ENCODE results near the gene UBL7. TPM values are rescaled to one million over a fixed set of nuclear protein-coding genes. Genes with fewer than 3 reads are reported as not detected.

UBL7 gene
- total RNA-seq, 1 experiment from 2014 or later = 65.3 TPM

- no TSS peak for BruUV-seq (replicated peaks)
- no peaks in the 10 kb centered on the region for H3K27me3 ChIP-seq (ENCODE audit: insufficient read depth, low read length)
- no peak for TF ChIP-seq REST (IDR thresholded peaks at IDR 0.05; ENCODE audit: low read depth)
- TF ChIP-seq TCF7L2 (IDR thresholded peaks at IDR 0.05; ENCODE audit: borderline replicate concordance, extremely low read depth, insufficient read depth, insufficient read length) = no peak
- TF ChIP-seq YY1 (IDR thresholded peaks at IDR 0.05; ENCODE audit: extremely low read depth, insufficient replicate concordance, low read depth, low read length) = no peak
- no peak for TF ChIP-seq ZFX (IDR thresholded peaks at IDR 0.05)
- TF ChIP-seq MAX (IDR thresholded peaks at IDR 0.05) = no peak
- no peak for TF ChIP-seq CTCF (IDR thresholded peaks at IDR 0.05 in 2 of 3, conservative IDR thresholded peaks at IDR 0.05 in 1 of 3; ENCODE audit: borderline replicate concordance in 1 of 3, insufficient read depth in 1 of 3, low read depth in 2 of 3, low read length in 2 of 3)
- TF ChIP-seq ELF1 (IDR thresholded peaks at IDR 0.05; ENCODE audit: borderline replicate concordance, low read depth) = no peak
- no peak for TF ChIP-seq ZNF274 (IDR thresholded peaks at IDR 0.05; ENCODE audit: low read depth, low read length)
- TF ChIP-seq CEBPB (IDR thresholded peaks at IDR 0.05; ENCODE audit: low read depth) = no peak
- no peak for TF ChIP-seq SIN3A (IDR thresholded peaks at IDR 0.05; ENCODE audit: low read depth)
- no peak for TF ChIP-seq FOSL1 (IDR thresholded peaks at IDR 0.05; ENCODE audit: low read depth)
- TF ChIP-seq ZBTB33 (IDR thresholded peaks at IDR 0.05; ENCODE audit: extremely low read depth, insufficient replicate concordance, low read length) = no peak
- no peaks in the 10 kb centered on the region for H3K9me3 ChIP-seq (ENCODE audit: control insufficient read depth in 1 of 2, insufficient read depth in 1 of 2, low read depth in 1 of 2, low read length in 2 of 2)
- intact Hi-C loops (cut with micrococcal nuclease) = no loop called here
- H2AFZ ChIP-seq (ENCODE audit: low read depth, low read length, poor library complexity, severe bottlenecking) = no peak overlapping the region
- peaks cover 0 to 17% of the 10 kb centered on the region in 2 experiments; a peak in 1 of 4 replicates for H3K36me3 ChIP-seq (ENCODE audit: control insufficient read depth in 1 of 2, insufficient read depth in 2 of 2, low read length in 2 of 2)
- no peaks in the 10 kb centered on the region for H3K79me2 ChIP-seq (ENCODE audit: insufficient read depth, low read length)
- DNase-seq (ENCODE audit: low read depth, low spot score) (no peak), ATAC-seq (no peak)
- H3K9me2 ChIP-seq (ENCODE audit: insufficient read depth) = no peaks in the 10 kb centered on the region
- H4K20me1 ChIP-seq (ENCODE audit: insufficient read depth) = no peaks in the 10 kb centered on the region
- no peak overlapping the region for H3K4me3 ChIP-seq (replicated peaks in 1 of 2; ENCODE audit: low read depth in 1 of 2, low read length in 2 of 2)
- ChIA-PET POLR2A (no interaction called here), RAD21 (ENCODE audit: low non-redundant PET in 1 of 2, low total read pairs in 2 of 2, uncharacterized antibody in 2 of 2, unreplicated experiment in 2 of 2) (no interaction called here), CTCF (no interaction called here)
- peaks cover 18 to 43% of the 10 kb centered on the region in 2 experiments for H3K4me1 ChIP-seq (ENCODE audit: control insufficient read depth in 1 of 2, insufficient read depth in 2 of 2, low read length in 2 of 2)
- H3K4me2 ChIP-seq (ENCODE audit: low read length) = no peak overlapping the region
- H3K27ac ChIP-seq (ENCODE audit: low read depth, low read length) = no peak overlapping the region
- no peak overlapping the region; the same call in 1 of the 2 replicates for H3K9ac ChIP-seq (ENCODE audit: low read length)
Measured at GRCh38 chr15:74408815-74409214, 52.1 kb downstream of the UBL7 start.
